H1 (cell line): ENCODE data around the gene HERC3. TPM values are rescaled to one million over a fixed set of nuclear protein-coding genes. Genes with fewer than 3 reads are reported as not detected.

Experiments used
- CTCF ChIA-PET: fragments of 300-600 bp; sonication (Branson Sonifier 250); formaldehyde crosslinking; loops from one replicate; lab custom pipeline; 2021; ENCODE audit not compliant: partially characterized antibody; lab: Charles Lee
- POLR2A ChIA-PET: fragments of 300-600 bp; sonication (Branson Sonifier 250); formaldehyde crosslinking; loops from one replicate; lab custom pipeline; 2021; ENCODE audit warnings: inconsistent platforms; ENCODE audit not compliant: partially characterized antibody; lab: Charles Lee
- DNase-seq, 2 experiments: peaks; one replicate each; pipeline versions ENCODE4 v3.0.0 to v3.0.0-alpha.2; 2010 to 2022; ENCODE audit warnings: low spot score in 2 of 2, low read depth in 1 of 2, mixed read lengths in 1 of 2
- FAIRE-seq: peaks from 2 replicates; lab custom pipeline; 2011; peaks lifted over from hg19 to GRCh38; lab: Jason Lieb, UNC
- H2AFZ ChIP-seq: 2 replicates; pipeline ENCODE4 v1.8.1; 2012; ENCODE audit warnings: low read length, inconsistent platforms
- H2AK5ac ChIP-seq: 2 replicates; pipeline ENCODE4 v1.6.1; 2013; ENCODE audit warnings: low read depth, low read length
- H2BK120ac ChIP-seq: replicated peaks from 2 replicates; pipeline ENCODE3; 2013; ENCODE audit warnings: low read depth, low read length, inconsistent platforms
- H2BK12ac ChIP-seq: 2 replicates; pipeline ENCODE4 v1.6.1; 2013; ENCODE audit warnings: low read depth, low read length
- H2BK15ac ChIP-seq: 2 replicates; pipeline ENCODE4 v1.6.1; 2013; ENCODE audit warnings: low read length
- H2BK20ac ChIP-seq: 2 replicates; pipeline ENCODE4 v1.6.1; 2013; ENCODE audit warnings: low read length
- H2BK5ac ChIP-seq: 2 replicates; pipeline ENCODE4 v1.6.1; 2013; ENCODE audit warnings: low read depth, low read length
- H3K14ac ChIP-seq: 2 replicates; pipeline ENCODE4 v1.6.1; 2013; ENCODE audit warnings: inconsistent platforms; ENCODE audit not compliant: insufficient read length
- H3K18ac ChIP-seq: 2 replicates; pipeline ENCODE4 v1.6.1; 2013; ENCODE audit warnings: low read length; ENCODE audit errors: extremely low read depth
- H3K23ac ChIP-seq: 2 replicates; pipeline ENCODE4 v1.6.1; 2013; ENCODE audit warnings: inconsistent platforms; ENCODE audit not compliant: insufficient read length
- H3K23me2 ChIP-seq: 2 replicates; pipeline ENCODE4 v1.6.1; 2013; ENCODE audit warnings: low read depth, low read length
- H3K27ac ChIP-seq: 2 replicates; pipeline ENCODE4 v1.6.1; 2011; ENCODE audit warnings: low read depth, low read length, inconsistent platforms
- H3K27me3 ChIP-seq, 4 experiments: replicated peaks in 1 of 4; 1 replicate in 1 of 4; 2 replicates in 3 of 4; pipeline versions ENCODE4 v1.6.1 to v1.8.1; 2011 to 2013; ENCODE audit warnings: low read length in 3 of 4, mild to moderate bottlenecking in 3 of 4, inconsistent platforms in 2 of 4, mixed read lengths in 2 of 4, moderate library complexity in 1 of 4; ENCODE audit not compliant: control insufficient read depth in 3 of 4, insufficient read depth in 3 of 4; ENCODE audit errors: extremely low read depth in 1 of 4
- H3K36me3 ChIP-seq, 4 experiments: 2 replicates each; pipeline versions ENCODE4 v1.6.1 to v1.8.1; 2011 to 2013; ENCODE audit warnings: mild to moderate bottlenecking in 4 of 4, low read length in 3 of 4, moderate library complexity in 2 of 4, control low read depth in 1 of 4, inconsistent platforms in 1 of 4; ENCODE audit not compliant: insufficient read depth in 4 of 4, control insufficient read depth in 2 of 4
- H3K4ac ChIP-seq: replicated peaks from 2 replicates; pipeline ENCODE3; 2013; ENCODE audit warnings: low read length, low read depth, mixed read lengths, inconsistent platforms; ENCODE audit not compliant: insufficient read length
- H3K4me1 ChIP-seq, 4 experiments: replicated peaks in 1 of 4; 1 replicate in 1 of 4; 2 replicates in 3 of 4; pipeline versions ENCODE4 v1.6.1 to v1.8.1; 2011 to 2013; ENCODE audit warnings: low read length in 3 of 4, inconsistent platforms in 2 of 4, mixed read lengths in 1 of 4; ENCODE audit not compliant: insufficient read depth in 4 of 4, control insufficient read depth in 3 of 4
- H3K4me2 ChIP-seq, 2 experiments: 2 replicates each; pipeline versions ENCODE4 v1.6.1 to v1.8.1; 2011 to 2013; ENCODE audit warnings: low read depth in 2 of 2, low read length in 2 of 2, control low read depth in 1 of 2, inconsistent platforms in 1 of 2, mild to moderate bottlenecking in 1 of 2; ENCODE audit not compliant: insufficient read depth in 1 of 2
- H3K4me3 ChIP-seq, 4 experiments: fragments of 200-600, 300-600 bp in 1 of 4; sonication (generic), shearing (Covaris generic), sonication (Bioruptor Twin) in 1 of 4; 2 replicates each; pipeline versions ENCODE4 v1.5.1 to v1.8.1; 2011 to 2016; ENCODE audit warnings: low read length in 4 of 4, low read depth in 3 of 4, control low read depth in 2 of 4, inconsistent platforms in 2 of 4, mild to moderate bottlenecking in 2 of 4, mixed read lengths in 1 of 4, moderate library complexity in 1 of 4; ENCODE audit not compliant: insufficient read depth in 2 of 4; ENCODE audit errors: extremely low read depth in 1 of 4
- H3K56ac ChIP-seq: replicated peaks from 2 replicates; pipeline ENCODE3; 2013; ENCODE audit warnings: low read depth, mild to moderate bottlenecking, mixed read lengths, low read length, inconsistent platforms; ENCODE audit not compliant: insufficient read length
- H3K79me1 ChIP-seq: 2 replicates; pipeline ENCODE4 v1.6.1; 2013; ENCODE audit warnings: low read depth, low read length, control low read depth
- H3K79me2 ChIP-seq, 2 experiments: 2 replicates each; pipeline versions ENCODE4 v1.6.1 to v1.8.1; 2012 to 2013; ENCODE audit warnings: low read length in 2 of 2, mild to moderate bottlenecking in 2 of 2, inconsistent platforms in 1 of 2; ENCODE audit not compliant: insufficient read depth in 2 of 2, control insufficient read depth in 1 of 2
- H3K9ac ChIP-seq, 4 experiments: replicated peaks in 1 of 4; 1 replicate in 1 of 4; 2 replicates in 3 of 4; pipeline versions ENCODE4 v1.6.1 to v1.8.1; 2011 to 2013; ENCODE audit warnings: low read depth in 3 of 4, low read length in 3 of 4, control low read depth in 2 of 4, mild to moderate bottlenecking in 2 of 4, moderate library complexity in 2 of 4, inconsistent platforms in 1 of 4; ENCODE audit errors: extremely low read depth in 1 of 4
- H3K9me3 ChIP-seq, 2 experiments: 2 replicates each; pipeline versions ENCODE4 v1.6.1 to v1.8.1; 2012 to 2013; ENCODE audit warnings: mild to moderate bottlenecking in 2 of 2, moderate library complexity in 2 of 2, control low read depth in 1 of 2, inconsistent platforms in 1 of 2, low read depth in 1 of 2, low read length in 1 of 2, mixed read lengths in 1 of 2; ENCODE audit not compliant: insufficient read depth in 2 of 2
- H4K20me1 ChIP-seq, 2 experiments: replicated peaks in 1 of 2; 2 replicates each; pipeline versions ENCODE3 to v1.8.1; 2011 to 2013; ENCODE audit warnings: inconsistent platforms in 2 of 2, low read length in 2 of 2, mild to moderate bottlenecking in 1 of 2; ENCODE audit not compliant: insufficient read depth in 2 of 2, control insufficient read depth in 1 of 2
- H4K5ac ChIP-seq: 2 replicates; pipeline ENCODE4 v1.6.1; 2013; ENCODE audit warnings: low read length, low read depth, mixed read lengths, inconsistent platforms; ENCODE audit not compliant: insufficient read length
- H4K8ac ChIP-seq: 2 replicates; pipeline ENCODE4 v1.8.0; 2013; ENCODE audit warnings: mild to moderate bottlenecking, moderate library complexity, low read length, inconsistent platforms; ENCODE audit not compliant: insufficient read depth; ENCODE audit errors: extremely low read depth
- H4K91ac ChIP-seq: replicated peaks from 2 replicates; pipeline ENCODE3; 2013; ENCODE audit warnings: low read length, mixed read lengths, inconsistent platforms; ENCODE audit not compliant: insufficient read length
- ASH2L ChIP-seq: fragments of 200-600, 300-600 bp; sonication (generic); IDR thresholded peaks from one replicate; pipeline ENCODE4 v1.7.1; 2017; ENCODE audit warnings: low read length
- BCL11A ChIP-seq, 2 experiments: IDR thresholded peaks; one replicate each; pipeline ENCODE4 v1.6.1; 2011; ENCODE audit warnings: low read depth in 2 of 2, low read length in 2 of 2, mild to moderate bottlenecking in 2 of 2
- BRCA1 ChIP-seq: IDR thresholded peaks from 2 replicates; pipeline ENCODE4 v1.6.1; 2012; ENCODE audit warnings: low read depth, low read length, improper control_type of control experiment
- EZH2 ChIP-seq: fragments of 200-600 bp; sonication (generic); IDR thresholded peaks from 2 replicates; pipeline ENCODE4 v1.7.1; 2012; ENCODE audit warnings: low read depth, mild to moderate bottlenecking, moderate library complexity, low read length, inconsistent platforms; ENCODE audit not compliant: severe bottlenecking
- JUND ChIP-seq: IDR thresholded peaks from 2 replicates; pipeline ENCODE4 v1.6.1; 2011; ENCODE audit warnings: mild to moderate bottlenecking, improper control_type of control experiment, low read length
- MAFK ChIP-seq: IDR thresholded peaks from 2 replicates; pipeline ENCODE4 v1.6.1; 2012; ENCODE audit warnings: low read depth, mild to moderate bottlenecking, improper control_type of control experiment, low read length
- RFX5 ChIP-seq: IDR thresholded peaks from 2 replicates; pipeline ENCODE4 v1.6.1; 2011; ENCODE audit warnings: low read depth, low read length, improper control_type of control experiment, borderline replicate concordance
- RNF2 ChIP-seq: fragments of 200-900, 300-1000 bp; sonication (generic); IDR thresholded peaks from 2 replicates; pipeline ENCODE4 v1.7.1; 2016; ENCODE audit warnings: borderline replicate concordance, low read depth, mild to moderate bottlenecking, antibody characterized with exemption, low read length; ENCODE audit not compliant: poor library complexity, severe bottlenecking; ENCODE audit errors: missing control alignments
- SIX5 ChIP-seq: IDR thresholded peaks from 2 replicates; pipeline ENCODE4 v1.6.1; 2011; ENCODE audit warnings: mild to moderate bottlenecking, low read depth, low read length
- SUZ12 ChIP-seq: fragments of 200-600 bp; sonication (generic); IDR thresholded peaks from 2 replicates; pipeline ENCODE4 v1.6.1; 2012; ENCODE audit warnings: mild to moderate bottlenecking, inconsistent platforms, low read length, moderate library complexity, mixed read lengths
- ZNF274 ChIP-seq: IDR thresholded peaks from 2 replicates; pipeline ENCODE4 v1.7.0; 2012; ENCODE audit warnings: low read length, borderline replicate concordance; ENCODE audit errors: extremely low read depth
- WGBS, 2 experiments: shearing (Covaris generic) in 1 of 2; methylation state at CpG; one replicate each; pipeline versions ENCODE4 v1.1.6 to v1.1.7; 2013 to 2015; ENCODE audit warnings: low lambda C conversion rate in 2 of 2, mixed read lengths in 2 of 2, inconsistent platforms in 1 of 2, low coverage in 1 of 2, missing lambda C conversion rate in 1 of 2; ENCODE audit not compliant: insufficient replicate concordance in 2 of 2, insufficient coverage in 1 of 2, insufficient read length in 1 of 2; ENCODE audit errors: extremely low coverage in 1 of 2, missing lambda C conversion rate in 1 of 2; 5-methylcytosine and 5-hydroxymethylcytosine counted together
- polyA plus RNA-seq, 7 experiments: library from polyadenylated mRNA; depleted of rRNA in 3 of 7; stranded (reverse) in 5 of 7; unstranded in 2 of 7; fragments of >200 nt in 5 of 7; fragments of 200-250 nt in 2 of 7; gene quantifications; 1 replicate in 5 of 7; 2 replicates in 1 of 7; 4 replicates in 1 of 7; pipeline versions ENCODE4 v1.2.1 to v1.2.3, GENCODE V29; 2011 to 2013; ENCODE audit warnings: missing spikeins in 2 of 7, mixed read lengths in 2 of 7
- total RNA-seq: library from RNA; stranded (reverse); fragmentation: NEBNext Ultra II Directional; extraction: Animal tissue kit (Norgen Biotek cat#: 25700); gene quantifications from 2 replicates; pipeline ENCODE4 v1.2.1, GENCODE V29; 2021

Gene HERC3
- total and polyA plus RNA-seq, 2 of the 8 experiments (the other 6 are each of a cell fraction or from before 2014, with no cell fraction given), result 1.4 to 5.7 TPM

- H3K14ac ChIP-seq, result no peak overlapping the region
- POLR2A ChIA-PET, result no interaction called here
Measured at GRCh38 chr4:88709989-88710388, 117.7 kb downstream of the HERC3 start.

More at GRCh38 chr4:88709989-88710388, 117.7 kb downstream of the HERC3 start:
- no peak overlapping the region for H2AK5ac ChIP-seq
- no peak overlapping the region for H2AFZ ChIP-seq
- no peaks in the 10 kb centered on the region for H3K36me3 ChIP-seq
- no peak overlapping the region for H2BK120ac ChIP-seq
- H3K4me3 ChIP-seq, result no peak overlapping the region
- no peak overlapping the region for H3K4ac ChIP-seq
- CTCF ChIA-PET, result interaction anchor here (1.1 to 1.5 kb wide), 4 partner anchors 8 to 313 kb away, joined by 3 to 5 read pairs (median 3); no protein-coding TSS in a partner anchor
- H4K91ac ChIP-seq, result no peak overlapping the region
- no peak overlapping the region for H3K23ac ChIP-seq
- H3K4me1 ChIP-seq, result no peaks in the 10 kb centered on the region; a peak in 1 of 7 replicates
- TF ChIP-seq ZNF274 (no peak), JUND (no peak), RNF2 (no peak), MAFK (no peak), SUZ12 (no peak), EZH2 (no peak), BCL11A (IDR thresholded peaks at IDR 0.05; ENCODE audit: low read depth in 2 of 2, low read length in 2 of 2) (no peak), SIX5 (no peak), RFX5 (no peak), ASH2L (no peak), BRCA1 (no peak)
- H2BK5ac ChIP-seq, result no peak overlapping the region
- no peak overlapping the region for H3K56ac ChIP-seq
- WGBS, 2 experiments, result 95% methylated on average over 1 of the region's 1 CpG; no CpG with 5 or more reads in 1 of the 2 experiments
- no peak overlapping the region for H2BK12ac ChIP-seq
- no peak overlapping the region for H3K4me2 ChIP-seq
- H2BK15ac ChIP-seq, result no peak overlapping the region
- H4K20me1 ChIP-seq, result no peaks in the 10 kb centered on the region
- H3K9ac ChIP-seq, result peak overlapping the region in 1 of 4 experiments; percentile 8; a peak in 1 of 7 replicates
- no peaks in the 10 kb centered on the region for H3K23me2 ChIP-seq
- no peak overlapping the region for H3K27ac ChIP-seq
- H2BK20ac ChIP-seq, result no peak overlapping the region
- FAIRE-seq (no peak), DNase-seq (no peak)
- H3K79me1 ChIP-seq, result no peaks in the 10 kb centered on the region
- no peak overlapping the region for H3K18ac ChIP-seq
- no peaks in the 10 kb centered on the region for H3K27me3 ChIP-seq
- H4K5ac ChIP-seq, result no peak overlapping the region
- H3K9me3 ChIP-seq, result no peaks in the 10 kb centered on the region
- H3K79me2 ChIP-seq, result no peaks in the 10 kb centered on the region
- H4K8ac ChIP-seq, result no peak overlapping the region
